GM18502 (cell line): ENCODE measurements around the gene DUSP1.

ENCODE experiments used
- ATAC-seq: cut with Tn5 transposase; IDR thresholded peaks from one replicate; pipeline ENCODE4 v1.9.1; 2021; ENCODE audit warnings: mild to moderate bottlenecking; ENCODE audit not compliant: unreplicated experiment, poor library complexity

Gene DUSP1

DNA sequence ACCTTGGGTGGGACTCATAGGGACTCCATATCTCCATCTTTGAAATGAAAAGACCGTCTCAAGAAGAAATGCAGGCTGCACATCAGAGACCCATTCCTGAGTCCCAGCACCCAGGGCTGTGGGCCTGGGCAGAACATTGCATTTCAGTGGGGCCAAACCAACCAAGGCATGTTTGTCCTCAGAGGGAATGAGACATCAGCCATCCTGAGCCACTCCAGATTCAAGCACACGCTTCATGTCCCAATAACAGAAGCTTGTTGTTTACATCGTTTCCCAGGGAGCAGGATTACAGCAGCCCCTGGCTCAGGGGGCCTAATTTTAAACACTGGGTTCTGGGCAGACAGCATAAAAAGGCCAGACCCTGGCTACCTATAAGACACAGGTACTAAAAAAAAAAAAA is 24.3 kb downstream of the DUSP1 start:
- no peak for ATAC-seq

DNA sequence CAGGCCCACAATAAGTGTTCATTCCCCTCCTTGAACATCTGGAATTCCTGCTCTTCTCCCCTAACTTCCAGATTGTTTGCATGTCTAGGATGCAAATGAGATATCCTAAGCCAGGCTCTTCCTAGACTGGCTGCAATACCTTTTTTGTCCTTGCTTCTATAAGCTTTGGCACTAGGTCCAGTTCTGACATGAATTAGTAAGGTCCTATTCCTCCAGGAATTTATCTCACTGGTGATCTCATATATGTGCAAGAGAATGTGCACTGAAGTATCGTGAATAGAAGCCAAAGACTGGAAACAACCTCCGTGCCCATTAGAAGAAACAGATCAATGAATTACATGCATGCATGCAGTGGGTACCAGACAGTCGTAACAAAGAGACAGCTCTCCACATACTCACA is 25.2 kb downstream of the DUSP1 start:
- ATAC-seq: no peak

DNA sequence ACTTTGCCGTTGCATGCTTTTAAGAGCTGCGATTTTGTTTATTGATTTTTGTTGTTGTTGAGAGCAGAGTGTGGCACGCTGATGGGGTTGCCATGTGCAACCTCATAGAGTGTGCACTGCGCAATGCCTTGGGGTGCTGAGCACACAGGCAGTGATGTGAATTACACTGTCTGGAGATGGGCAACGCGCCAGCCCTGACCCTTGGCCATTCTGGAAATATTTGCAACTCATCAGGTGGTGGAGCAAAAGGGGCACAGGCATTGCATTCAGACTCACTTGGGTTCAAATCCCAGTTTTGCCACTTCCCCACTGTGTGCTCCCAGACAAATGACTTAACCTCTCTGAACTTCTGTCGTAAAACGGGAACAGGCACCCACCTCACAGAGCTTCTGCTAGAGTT is 25.6 kb downstream of the DUSP1 start:
- ATAC-seq: no peak

DNA sequence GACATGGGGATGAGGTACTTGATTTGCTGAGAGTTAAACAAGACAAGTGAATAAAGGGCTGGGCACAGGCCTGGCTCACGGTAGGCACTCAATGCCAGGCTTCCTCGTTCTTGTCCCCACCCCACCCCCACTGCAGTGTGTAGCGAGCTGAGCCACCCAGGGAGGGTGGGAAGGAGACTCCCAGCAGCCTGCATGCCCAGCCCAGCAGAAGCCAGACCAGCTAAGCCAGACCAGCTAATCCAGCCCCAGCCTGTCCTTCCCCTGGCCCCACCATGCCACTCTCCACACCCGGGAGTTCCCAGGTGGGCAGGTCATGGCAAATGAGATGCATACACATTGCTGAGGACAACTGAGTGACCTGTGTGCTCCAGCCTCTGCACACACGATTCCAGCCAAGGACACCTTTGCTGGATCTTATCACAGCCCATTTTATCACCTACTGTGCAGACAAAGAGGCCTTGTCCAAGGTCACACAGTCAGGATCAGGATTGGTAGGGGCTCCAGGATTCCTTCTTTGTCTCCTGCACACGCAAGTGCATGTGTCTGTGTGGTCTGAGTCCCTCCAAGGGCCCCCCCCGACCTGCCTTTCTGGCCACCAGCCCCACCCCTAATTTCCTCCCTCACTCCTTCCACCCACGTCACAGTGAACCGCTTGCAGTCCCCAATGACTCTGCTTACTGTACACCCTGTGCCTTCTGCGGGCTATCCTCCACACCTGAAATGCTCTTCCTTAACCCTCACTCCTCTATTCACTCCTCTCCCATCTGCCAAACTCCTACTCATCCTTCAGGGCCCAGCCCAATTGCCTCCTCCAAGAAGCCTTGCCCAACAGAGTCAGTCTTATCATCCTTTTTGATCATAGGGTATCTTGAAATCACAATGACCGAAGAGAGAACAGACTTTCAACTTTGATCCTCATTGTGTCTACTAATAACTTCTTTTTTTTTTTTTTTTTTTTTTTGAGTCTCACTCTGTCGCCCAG is 26.6 kb downstream of the DUSP1 start:
- ATAC-seq: no peak

DNA sequence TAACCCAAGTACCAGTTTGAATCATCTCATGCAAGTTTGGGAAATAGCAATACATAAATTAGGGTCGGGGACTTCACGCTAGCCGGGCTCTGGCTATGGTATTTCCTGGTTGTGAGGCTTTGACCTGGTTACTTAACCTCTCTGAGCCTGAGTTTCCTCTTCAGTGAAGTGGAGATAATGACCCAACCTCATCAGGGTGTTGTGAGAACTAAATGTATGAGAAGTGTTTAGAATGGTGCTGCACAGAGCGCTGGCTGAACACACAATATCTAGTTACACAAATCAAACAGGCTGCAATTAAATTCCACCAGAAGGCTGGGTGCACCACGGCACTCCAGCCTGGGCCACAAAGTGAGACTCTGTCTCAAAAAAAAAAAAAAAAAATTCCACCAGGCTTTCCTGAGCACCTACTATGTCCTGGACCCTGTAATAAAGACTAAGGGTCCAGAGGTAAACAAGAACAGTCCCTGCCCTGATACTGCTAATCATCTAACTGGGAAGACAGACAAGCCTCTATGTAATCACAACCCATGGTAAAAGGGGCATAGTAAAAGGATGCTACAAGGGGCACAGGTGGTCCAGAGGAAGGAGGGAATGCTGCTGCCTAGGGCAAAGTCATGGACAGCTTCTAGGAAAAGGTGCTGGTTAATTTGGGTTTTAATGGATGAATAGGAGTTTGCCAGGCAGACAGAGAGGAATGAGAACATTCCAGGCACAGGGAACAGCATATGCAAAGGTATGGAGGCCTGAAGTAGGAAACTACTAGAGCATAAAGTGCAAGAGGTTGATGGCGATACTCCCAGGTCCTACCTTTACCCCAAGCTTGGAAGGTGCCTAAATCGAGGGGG is 27.7 kb downstream of the DUSP1 start:
- no peak for ATAC-seq

DNA sequence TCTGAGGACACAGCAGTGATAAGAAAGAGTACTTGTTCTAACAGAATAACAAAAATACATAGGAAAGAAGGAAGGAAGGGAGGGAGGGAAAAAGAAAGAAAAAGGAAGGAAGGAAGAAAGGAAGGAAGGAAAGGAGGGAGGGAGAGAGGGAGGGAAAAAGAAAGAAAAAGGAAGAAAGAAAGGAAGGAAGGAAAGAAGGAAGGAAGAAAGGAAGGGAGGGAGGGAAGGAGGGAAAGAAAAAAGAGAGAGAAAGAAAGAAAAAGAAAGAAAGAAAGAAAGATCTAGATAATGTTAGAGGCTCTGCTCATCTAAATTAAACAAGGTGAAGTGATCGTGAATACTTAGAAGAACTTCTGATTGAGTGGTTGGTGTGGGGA is 29.8 kb downstream of the DUSP1 start:
- ATAC-seq: no peak

DNA sequence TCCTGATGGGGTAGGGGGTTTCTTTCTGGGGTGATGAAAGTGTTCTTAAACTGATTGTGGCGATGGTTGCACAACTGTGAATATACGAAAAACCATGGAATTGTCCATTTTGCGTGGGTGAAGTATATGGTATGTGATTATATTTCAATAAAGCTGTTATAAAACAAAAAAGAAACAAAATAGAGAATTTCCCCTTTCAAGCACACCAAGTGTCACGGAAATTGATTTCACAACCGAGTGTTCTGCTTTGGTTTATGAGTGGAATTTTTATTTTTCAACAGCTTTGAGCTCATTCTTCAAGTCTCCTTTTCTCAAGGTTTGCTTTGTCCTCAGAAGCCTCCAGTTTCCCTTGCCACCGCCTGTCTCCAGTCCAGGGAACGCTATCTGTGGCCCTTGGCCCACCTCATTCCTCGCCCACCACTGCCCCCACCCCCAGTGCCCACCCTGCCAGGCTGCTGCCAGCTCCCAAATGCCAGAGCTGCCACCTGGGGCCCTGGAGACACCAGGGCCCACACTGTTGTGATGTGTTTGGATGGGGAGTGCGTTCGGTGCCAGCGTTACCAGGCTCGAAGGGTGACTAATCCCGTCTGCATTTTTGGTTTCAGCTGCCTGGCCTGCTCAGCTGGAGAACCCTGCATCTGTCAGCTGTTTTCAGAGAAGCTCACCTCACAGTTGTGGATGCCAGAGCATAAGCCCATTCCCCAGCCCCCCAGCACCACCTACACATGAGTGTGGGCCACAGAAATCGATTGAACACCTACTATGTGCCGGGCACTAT is 30.4 kb downstream of the DUSP1 start:
- no peak for ATAC-seq

DNA sequence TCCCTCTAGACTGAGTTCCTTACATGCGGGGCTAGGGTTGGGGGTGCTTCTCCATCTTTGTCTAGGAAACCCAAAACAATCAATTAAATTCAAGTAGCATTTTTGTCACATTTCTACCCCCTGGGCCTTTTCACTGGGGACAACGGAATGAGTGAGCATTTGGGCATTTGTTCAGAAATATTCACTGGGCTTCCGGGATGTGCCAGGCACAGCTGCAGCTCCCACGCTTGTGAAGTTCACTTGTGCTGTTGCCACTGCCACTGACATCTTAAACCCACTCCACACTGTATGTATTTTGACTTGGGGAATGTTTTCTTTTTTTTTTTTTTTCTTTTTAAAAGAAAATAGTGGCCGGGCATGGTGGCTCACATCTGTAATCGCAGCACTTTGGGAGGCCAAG is 31.6 kb downstream of the DUSP1 start:
- ATAC-seq: no peak

DNA sequence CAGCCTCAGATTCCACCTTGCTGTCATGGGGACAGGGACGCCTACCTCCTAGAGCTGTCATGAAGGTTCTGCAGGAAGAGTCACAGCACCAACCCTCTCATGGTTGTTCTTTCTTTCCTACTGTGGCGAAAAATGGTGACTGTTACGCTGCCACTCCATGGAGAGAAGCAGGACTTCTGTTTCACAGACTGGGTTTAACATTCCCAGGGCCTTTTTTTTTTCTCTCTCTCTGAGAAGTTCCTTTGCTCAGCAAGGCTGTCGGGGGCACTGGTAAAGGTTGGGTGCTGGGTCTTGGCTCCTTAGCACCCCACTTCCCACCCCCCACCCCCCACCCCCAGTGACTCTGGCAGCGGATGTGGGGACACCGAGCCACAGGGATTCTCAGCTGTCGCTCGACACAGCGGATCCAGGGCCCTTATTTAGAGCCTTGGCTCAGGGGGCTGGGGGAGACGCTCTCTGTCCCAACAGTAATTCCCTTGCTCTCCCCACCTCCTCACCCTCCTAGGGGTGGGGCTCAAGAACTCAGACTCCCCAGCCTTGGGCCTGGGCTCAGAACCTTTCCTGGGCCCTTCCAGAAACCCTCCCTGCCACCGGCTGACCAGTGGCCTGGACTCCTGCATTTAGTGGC is 34.4 kb downstream of the DUSP1 start:
- no peak for ATAC-seq

DNA sequence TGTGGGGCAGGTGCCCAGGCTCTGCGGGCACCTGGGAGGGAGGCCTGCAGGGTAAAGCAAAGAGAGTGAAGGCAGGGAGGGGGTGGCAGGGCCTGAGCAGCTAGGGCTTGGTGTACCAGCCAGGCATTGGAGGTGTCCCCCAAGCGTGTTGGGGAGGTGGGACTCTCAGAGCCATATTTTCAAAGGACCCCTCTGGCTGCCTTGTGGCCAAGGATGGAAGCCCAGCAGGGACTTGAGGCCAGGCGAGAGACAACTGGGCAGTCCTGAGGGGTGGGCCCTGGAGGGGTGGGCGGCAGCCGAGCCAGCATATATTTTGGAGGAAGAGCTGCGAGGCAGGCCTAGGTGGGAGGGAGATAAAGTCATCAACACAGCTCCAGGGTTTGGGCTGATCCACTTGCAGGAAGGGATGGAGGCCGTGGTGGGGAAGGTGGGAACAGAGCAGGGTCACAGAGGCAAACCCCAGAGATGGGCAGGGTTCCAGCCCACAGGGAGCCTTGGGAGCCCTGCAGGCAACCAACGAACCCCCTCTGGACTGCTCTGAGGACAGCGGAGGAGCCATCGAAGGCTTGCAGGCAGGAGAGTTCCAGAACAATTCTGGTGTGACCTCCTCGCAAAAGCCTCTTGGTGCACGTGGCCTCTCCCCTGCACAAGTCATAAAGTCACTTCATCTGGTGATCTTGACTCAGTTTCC is 35.7 kb downstream of the DUSP1 start:
- no peak for ATAC-seq

DNA sequence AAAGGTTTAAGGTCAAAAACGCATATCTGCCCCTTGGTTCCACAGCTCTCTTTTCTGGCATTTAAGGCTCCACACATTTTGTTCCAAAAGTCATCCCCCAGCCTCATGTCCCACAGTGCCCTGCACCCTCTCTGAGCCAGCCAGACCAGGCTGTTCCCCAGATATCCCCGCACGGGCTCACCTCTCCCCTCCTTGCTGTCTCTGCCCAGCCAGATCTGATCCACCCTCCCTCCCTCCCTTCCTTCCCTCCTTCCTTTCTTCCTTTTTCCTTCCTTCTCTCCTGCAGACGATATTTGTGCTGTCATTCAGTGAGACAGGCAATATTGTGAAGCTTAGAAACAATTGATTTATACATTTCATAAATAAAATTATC is 37.0 kb downstream of the DUSP1 start:
- no peak for ATAC-seq

DNA sequence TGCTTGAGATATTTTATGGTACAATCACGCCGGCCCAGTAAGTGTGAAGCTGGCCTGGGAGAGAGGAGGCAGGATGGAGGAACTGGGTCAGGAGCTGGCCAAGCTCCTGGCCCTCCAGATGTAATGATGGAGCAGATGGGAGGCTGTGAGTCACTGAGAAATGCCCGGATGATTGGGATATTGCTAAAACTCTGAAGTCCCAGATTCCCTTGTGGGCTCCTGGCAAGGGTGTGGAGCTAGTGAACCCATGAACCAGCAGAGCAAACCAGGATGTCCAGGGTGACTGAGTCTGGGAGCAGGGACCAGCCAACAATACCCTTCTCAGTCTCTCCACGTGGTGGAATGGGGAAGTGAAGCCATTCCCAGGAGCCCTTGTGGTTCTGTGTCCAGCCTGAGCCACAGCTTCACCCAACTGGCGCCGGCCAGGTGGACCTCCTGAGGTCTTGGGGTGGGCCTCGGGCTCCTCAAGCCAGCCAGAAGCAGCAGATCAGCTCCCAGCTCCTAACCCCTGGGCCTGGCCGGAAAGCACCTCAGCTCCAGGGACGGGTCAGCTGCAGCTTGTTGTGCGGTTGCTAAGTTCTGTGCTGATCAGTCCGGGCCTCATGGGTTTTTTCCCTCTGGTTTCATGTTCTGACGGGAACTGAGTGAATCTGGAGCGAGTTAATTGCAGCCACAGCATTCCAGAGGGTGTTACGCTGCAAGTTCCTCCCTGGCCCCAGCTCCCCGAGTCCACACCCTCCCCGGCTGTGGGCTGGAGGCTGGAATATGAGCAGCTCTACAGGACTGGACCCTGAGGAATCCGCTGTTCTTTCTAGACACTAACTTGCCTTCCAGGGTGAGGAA is 37.6 kb downstream of the DUSP1 start:
- no peak for ATAC-seq

DNA sequence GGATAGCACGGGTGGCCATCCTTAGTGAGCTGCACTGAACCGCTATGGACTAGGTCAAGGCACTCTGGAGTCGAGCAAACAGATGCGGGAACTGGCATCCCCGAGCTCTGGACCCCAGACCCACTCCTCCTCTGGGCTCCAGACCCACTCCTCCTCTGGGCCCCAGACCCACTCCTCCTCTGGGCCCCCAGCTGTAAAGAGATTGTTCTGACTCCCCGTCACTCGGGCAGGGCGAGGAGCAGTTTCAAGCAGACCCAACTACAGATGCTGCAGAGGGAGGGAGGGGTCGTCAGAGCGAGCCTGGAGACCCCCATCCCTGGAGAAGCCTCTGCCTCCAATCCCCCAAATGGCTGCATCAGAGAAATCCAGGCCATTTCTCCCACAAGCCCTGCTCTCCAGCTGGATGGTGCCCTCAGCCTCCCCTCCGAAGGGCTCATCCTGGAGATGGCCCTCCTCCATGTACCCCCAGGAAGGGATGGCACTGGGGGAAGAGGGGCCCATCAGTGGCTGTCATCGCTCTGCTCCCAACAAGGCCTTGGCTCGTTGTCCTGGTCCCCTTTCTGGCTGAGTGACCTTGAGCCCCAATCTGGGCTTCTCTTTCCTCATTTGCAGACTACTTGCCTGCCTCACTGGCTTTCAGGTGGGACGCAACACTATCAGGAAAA is 38.7 kb downstream of the DUSP1 start:
- ATAC-seq: no peak

DNA sequence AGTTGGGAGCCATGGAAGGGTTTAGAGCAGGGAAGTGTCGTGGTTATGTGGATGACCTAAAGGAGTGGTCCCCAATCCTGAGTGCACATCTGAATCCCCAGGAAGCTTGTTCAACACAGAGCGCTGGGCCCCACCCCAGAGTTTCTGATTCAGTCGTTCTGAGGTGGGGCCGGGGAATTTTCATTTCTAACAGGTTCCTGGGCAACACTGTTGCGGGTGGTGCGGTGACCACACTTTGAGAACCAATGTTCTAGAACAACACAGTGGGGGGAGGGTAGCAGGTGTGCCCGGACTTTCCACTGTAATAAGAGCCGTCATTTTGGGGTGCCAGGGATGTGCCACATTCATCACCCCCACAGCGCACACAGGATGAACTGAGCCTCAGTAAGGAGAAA is 39.3 kb downstream of the DUSP1 start:
- no peak for ATAC-seq

DNA sequence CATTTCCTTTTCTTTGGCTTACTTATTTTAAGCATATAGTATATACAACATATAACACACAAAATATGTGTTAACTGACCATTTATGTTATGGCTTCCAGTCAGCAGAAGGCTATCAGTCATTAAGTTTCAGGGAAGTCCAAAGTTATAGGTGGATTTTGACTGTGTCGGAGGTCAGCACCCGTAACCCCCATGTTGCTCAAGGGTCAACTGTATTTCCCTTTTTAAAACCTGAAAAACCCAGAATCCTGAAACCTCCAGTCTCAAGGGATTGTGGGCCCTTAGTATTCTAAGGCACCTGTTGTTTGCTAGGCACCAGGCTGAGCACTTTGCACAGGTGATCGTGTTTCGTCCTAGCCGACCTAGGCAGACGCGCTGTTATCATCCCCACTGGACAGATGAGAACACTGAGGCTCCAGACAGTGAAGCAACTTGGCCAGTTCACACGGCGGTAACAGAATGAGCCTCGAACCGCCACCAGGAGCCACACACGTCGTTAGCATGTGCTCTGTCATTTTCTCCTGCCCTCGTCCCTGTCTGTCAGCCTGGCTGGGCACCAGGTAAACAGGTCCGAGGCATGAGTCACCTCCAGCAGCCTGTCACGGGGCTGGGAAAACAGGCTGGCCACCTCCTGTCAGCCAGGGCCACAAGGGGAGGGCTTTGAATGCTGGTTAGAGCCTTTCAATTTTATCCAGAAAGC is 39.9 kb downstream of the DUSP1 start:
- no peak for ATAC-seq

DNA sequence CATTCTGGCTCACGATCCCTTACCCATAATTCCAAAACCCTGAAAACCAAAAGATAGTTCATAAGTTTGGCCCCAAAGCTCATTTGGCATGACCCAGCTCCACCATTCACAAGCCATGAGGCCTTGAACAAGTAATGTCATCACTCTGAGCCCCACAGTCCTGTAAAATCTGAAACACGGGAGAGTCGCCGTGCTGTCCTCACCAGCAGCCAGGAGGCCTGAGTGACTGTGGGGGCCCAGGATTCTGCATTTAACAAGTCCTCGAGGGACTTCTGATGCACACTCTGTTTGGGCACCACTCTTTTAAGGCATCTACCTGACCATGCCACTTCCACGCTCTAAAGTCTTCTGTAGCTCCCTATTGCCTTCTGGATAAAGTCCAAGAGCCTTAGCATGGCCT is 40.8 kb downstream of the DUSP1 start:
- no peak for ATAC-seq

DNA sequence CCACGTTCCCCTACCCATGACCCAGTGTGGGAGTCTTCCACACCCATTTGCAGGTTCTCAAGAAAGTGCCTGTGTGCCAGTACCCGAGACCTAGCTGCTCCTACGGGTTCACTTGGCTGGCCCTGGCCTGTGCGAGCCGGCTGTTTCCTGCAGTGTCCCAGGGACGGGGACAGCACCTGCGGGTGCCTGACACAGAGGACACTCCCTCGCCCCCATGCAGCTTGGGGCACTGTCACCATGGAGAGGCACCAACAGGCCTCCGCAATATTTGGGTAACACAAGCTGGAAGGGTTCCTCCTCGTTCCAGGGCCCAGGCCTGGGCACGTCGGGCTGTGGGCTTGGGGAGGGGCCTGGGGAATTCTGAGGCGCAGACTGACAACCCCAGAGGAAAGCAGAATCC is 41.4 kb downstream of the DUSP1 start:
- ATAC-seq: no peak
